GM13976 (cell line): ENCODE results near the gene F5.

Experiments used
- DNase-seq: peaks from one replicate; pipeline ENCODE4 v3.0.0; 2012; ENCODE audit warnings: low spot score
- in situ Hi-C: fragments of 300-500 bp; cut with MboI; formaldehyde crosslinking; loops from one replicate; pipeline ENCODE4 v1.12.0; 2022; ENCODE audit warnings: low sequenced_read_pairs, mixed read lengths, inconsistent platforms; ENCODE audit not compliant: unreplicated experiment
- TF ChIP-seq, protein P1 (sequence below): IDR thresholded peaks from 2 replicates; pipeline ENCODE4 v1.5.1; 2012; ENCODE audit warnings: borderline replicate concordance, mild to moderate bottlenecking; ENCODE audit not compliant: insufficient read depth; ENCODE audit errors: extremely low read depth, missing control alignments, control extremely low read depth

Gene F5

DNA sequence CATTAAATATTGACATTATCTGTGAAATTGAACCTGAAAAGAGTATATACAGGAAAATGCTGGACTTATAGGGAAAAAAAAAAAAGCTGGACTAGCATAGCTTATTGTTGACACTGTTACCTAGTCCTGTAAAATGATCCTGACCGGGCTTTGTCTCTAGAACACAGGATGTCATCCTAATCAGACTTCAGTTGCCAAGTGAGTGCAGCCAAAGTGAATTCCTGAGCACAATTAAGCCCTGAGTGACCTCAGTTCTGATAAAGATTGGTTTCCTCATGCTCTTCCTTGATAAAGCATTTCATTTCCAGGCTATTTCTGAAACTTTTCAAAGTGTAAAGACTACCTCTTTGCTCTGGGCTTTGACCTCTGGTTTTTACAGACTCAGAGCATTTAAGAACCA lies 23.8 kb upstream of the F5 start:
- no peak for DNase-seq
- in situ Hi-C loops = no loop called here
- TF ChIP-seq, protein P1, sequence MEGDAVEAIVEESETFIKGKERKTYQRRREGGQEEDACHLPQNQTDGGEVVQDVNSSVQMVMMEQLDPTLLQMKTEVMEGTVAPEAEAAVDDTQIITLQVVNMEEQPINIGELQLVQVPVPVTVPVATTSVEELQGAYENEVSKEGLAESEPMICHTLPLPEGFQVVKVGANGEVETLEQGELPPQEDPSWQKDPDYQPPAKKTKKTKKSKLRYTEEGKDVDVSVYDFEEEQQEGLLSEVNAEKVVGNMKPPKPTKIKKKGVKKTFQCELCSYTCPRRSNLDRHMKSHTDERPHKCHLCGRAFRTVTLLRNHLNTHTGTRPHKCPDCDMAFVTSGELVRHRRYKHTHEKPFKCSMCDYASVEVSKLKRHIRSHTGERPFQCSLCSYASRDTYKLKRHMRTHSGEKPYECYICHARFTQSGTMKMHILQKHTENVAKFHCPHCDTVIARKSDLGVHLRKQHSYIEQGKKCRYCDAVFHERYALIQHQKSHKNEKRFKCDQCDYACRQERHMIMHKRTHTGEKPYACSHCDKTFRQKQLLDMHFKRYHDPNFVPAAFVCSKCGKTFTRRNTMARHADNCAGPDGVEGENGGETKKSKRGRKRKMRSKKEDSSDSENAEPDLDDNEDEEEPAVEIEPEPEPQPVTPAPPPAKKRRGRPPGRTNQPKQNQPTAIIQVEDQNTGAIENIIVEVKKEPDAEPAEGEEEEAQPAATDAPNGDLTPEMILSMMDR = no peak

DNA sequence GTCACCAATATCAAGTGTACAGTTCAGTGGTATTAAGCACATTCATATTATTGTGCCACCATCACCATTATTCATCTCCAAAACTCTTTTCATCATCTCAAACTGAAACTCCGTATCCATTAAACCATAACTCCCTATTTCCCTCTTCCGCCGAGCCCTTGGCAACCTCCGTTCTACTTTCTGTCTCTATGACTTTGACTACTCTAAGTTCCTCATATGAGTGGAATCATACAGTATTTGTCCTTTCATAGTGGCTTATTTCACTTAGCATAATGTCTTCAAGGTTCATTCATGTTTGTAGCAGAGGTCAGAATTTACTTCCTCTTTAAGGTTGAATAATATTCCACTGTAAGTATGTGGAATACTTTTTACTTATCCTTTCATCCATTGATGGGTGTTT lies 21.9 kb upstream of the F5 start:
- in situ Hi-C loops = loop anchor here (10.0 kb wide), 1 partner anchor 187 kb away; the partner anchor contains the start of gene METTL18
- no peak for DNase-seq
- TF ChIP-seq, protein P1 = no peak

DNA sequence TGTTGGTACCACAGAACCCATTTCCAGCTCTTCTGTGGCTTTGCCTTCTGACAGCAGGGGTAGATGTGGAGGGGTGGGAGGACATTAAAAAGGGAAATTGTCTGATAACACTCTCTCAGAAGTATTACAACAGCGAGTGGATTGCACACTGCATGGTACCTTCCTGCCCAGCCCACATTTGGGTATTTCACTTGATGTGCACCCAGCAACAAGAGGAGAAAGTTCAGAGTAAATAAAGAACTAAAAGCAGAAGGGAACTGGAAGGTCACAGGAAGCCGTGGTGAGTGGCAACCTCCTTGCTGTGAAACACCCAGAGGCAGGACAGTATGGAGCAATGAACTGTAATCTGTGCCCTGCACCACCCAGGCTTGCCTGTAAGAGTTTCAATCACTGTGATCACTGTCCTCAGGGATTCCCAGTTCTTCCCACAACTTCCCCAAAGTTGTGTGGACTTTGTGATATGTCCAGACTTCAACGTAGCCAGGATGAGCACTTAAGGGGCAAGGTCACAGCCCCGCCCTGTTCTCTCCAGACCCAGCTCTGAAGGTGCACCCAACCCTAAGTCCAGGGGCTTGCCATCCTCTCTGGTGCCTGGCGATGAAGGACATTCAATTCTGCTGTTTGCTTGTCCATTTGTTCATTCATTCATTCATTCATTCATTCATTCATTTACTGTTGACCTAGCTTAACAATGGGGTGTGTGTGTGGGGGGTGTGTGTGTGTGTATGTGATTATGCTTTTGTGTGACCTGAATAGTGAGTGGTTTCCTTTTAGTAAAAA lies 18.7 kb upstream of the F5 start:
- no peak for DNase-seq
- in situ Hi-C loops = loop anchor here (5.0 to 10.0 kb wide), 2 partner anchors 102 to 190 kb away; partner anchors contain the start of gene METTL18

DNA sequence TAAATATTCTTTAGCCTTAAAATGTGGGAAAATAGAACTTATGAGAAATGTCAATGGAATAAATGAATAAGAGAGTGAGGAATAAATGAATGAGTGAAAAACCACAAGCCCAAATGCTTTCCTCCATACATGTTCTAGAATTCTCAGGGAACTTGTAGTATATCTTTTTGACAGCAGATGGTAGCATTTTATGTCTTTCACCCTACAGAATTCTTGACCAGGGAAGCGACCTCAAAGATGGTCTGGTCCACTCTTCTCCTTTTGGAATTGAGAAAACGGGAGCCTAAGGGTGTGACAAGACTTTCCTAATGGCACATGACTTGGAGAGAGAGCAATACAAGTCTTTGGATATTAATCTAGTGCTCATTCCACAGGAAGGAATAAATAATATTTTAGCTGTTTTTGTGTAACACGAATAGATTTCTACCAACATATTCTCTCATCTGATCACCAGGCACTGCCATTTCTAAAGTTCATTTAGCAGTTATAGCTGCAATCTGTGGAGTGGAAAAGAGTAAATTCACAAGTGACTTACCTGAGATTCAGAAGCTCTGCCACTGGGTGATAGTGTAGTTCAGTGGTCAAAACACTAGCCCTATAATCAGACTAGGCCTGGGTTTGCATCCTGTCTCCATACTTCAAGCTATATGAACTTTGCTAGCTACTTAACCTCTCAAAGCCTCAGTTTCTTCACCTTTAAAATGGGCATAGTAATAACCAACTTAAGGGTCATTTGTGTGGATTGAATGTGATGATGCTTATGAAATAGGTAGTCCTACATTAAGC lies 15.0 kb upstream of the F5 start:
- peak; percentile 20 for DNase-seq
- in situ Hi-C loops = loop anchor here (5.0 to 10.0 kb wide), 2 partner anchors 106 to 194 kb away; partner anchors contain the start of gene METTL18
- TF ChIP-seq, protein P1 = peak; percentile 27

More for the DNA sequence above, 18.7 kb upstream of the F5 start:
- TF ChIP-seq, protein P1 = no peak

DNA sequence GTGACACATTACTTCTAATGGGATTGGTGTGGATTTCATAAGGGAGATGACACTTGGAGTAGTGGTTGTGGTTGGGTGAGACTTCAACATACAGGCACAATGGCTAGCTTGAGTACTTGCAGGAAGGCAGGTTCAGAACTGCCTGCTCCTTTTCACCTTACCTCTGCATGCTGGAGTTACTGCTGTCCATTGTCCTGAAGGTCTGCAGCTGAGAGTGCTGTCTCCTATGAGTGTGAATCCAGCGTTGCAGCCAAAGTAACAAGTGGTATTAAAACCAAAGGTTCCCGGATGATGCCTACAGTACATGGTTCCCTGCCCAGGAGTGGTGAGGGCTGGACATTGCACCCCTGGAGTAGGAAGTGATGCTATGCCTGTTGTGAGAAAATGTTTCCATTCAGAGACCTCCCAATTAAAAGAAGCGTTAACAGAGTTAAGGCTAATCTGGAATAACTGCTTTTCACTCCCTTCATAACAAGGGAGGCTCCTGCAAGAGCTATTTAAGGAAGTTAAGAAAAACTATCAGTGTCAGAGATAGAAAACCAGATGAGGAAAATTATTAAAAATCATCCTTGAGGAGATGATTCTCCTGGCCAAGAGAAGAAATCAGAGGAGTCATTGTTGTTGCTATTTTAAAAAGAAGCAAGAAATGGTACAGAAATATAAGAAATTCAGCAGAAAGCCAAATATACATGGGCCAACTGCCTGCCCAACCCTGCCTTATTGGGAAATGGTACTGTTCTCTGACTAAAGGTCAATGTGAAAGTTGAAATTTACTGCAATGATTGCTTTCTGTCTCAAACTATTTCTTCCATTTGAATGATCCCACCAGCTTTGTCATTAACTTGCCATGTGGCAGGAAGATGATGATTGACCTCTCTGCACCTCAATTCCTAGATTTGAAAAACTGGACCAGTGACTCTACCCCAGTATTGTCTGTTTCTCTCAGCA lies 9.8 kb upstream of the F5 start:
- in situ Hi-C loops = no loop called here
- TF ChIP-seq, protein P1 = no peak
- no peak for DNase-seq

DNA sequence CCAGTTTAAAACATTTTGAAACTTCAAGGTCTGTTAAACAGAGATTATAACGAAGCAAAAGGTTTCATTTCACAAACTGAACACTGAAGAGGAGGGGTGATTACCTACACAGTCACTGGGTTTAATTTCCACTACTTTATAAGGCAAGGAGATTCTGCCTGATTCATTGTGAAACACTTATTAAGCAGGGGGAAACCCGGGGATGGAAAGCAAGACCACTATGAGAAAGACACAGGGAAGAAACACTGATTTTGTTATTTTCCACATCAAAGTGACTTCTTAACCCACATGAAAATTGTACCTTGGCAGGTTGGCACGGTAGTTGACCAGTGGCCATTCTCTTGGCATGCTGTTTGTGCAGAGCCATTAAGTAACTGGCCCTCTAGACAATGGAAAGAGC lies 8.1 kb upstream of the F5 start:
- in situ Hi-C loops = no loop called here
- DNase-seq = peak; percentile 21
- TF ChIP-seq, protein P1 = no peak
